Right renal cortex interstitium (tissue), 3 donors: ENCODE results near the gene MAGEE2. TPM values are rescaled to one million over a fixed set of nuclear protein-coding genes. Genes with fewer than 3 reads are reported as not detected.
A peak's percentile ranks its signal among the peaks of the same experiment; 100 is the strongest.
"Not testable (repeated sequence)": the region's sequence is repeated elsewhere in the genome, so short reads cannot be mapped to it uniquely, and the experiment has no call there.

Source experiments
- DNase-seq, 3 donors: peaks; one replicate each; pipeline ENCODE4 v3.0.0-alpha.2; 2013; ENCODE audit warnings: low read depth in 3 of 3, low spot score in 2 of 3
- polyA plus RNA-seq, 3 donors: library from polyadenylated mRNA; unstranded; fragments of 120-200 nt; gene quantifications; one replicate each; pipeline ENCODE4 v1.2.1, GENCODE V29; 2013; ENCODE audit not compliant: insufficient read length in 3 of 3

The MAGEE2 gene, protein sequence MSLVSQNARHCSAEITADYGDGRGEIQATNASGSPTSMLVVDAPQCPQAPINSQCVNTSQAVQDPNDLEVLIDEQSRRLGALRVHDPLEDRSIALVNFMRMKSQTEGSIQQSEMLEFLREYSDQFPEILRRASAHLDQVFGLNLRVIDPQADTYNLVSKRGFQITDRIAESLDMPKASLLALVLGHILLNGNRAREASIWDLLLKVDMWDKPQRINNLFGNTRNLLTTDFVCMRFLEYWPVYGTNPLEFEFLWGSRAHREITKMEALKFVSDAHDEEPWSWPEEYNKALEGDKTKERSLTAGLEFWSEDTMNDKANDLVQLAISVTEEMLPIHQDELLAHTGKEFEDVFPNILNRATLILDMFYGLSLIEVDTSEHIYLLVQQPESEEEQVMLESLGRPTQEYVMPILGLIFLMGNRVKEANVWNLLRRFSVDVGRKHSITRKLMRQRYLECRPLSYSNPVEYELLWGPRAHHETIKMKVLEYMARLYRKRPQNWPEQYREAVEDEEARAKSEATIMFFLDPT
- under 1 TPM; 0.47 to 0.72 (median 0.69) TPM for polyA plus RNA-seq

DNA sequence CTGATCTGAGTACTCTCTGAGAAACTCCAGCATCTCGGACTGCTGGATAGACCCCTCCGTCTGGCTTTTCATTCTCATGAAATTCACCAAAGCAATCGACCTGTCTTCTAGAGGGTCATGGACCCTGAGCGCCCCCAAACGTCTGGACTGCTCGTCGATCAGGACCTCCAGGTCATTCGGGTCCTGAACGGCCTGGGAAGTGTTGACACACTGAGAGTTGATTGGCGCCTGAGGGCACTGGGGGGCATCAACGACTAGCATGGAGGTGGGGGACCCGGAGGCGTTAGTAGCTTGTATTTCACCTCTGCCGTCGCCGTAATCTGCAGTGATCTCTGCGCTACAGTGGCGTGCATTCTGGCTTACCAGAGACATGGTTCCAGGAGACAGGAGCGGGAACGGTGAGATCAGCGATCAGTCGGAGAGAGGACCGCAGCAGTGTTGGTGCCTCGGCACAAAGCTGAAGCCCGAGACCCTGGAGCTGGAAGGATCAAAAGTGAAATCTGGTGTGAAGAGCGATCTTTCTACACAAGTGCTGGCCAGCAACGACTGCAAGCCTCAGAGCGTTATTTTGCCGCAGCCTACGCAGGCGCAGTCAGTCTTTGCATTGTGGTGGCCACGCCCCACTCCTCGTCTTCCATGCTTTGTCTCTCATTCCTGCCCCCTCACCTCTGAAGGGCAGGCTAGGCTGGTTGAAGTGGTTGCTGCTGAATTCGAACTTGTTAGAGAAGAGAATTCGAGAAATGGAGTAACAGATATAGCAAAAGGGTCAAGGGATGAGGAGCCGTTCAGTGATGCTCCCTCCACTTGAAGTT lies at the start of gene MAGEE2:
Gene MAGEE2, minus strand, starts transcription at position 575 of the 812 bp plus-strand sequence. Its CDS starts 203 bp downstream, at position 372.
- no peak for DNase-seq

DNA sequence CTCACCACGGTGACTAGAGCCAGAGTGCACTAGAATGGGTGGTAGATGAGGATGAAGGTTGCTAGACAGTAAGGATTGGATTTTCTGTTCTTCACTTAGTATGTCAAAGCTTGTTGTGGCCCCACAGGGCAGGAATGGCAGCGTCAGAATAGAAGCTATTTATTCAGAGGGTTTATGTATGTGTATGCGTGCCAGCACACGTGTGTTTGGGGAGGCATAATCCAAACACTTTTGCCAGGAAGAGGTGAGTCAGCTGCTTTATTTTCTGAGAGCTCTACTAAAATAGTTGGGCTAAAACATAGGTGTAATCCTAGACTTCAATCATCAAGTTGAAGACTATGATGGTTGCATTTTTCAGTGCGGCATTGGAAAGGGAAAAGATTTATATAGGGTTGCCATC lies 1.2 kb upstream of the MAGEE2 start:
- no peak for DNase-seq

DNA sequence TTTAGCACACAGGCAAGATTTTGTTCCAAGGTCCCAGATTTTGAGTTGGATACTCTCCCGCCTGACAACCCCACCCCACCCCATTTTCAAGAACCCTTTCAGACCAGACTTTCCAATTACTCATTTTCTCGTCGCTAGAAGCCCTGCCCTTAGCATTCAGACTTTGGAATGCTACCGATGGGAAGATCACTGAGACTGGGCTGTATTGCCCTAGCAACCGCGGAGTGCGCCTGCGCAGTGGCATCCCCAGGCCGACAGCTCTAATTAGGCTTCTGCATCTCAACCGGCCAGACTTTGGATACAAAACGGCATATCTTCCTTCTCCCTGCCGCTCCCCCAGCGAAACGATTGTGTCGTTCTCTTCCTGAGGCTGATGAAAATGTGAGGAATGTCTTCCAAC lies 3.4 kb downstream of the MAGEE2 start:
- no peak for DNase-seq

DNA sequence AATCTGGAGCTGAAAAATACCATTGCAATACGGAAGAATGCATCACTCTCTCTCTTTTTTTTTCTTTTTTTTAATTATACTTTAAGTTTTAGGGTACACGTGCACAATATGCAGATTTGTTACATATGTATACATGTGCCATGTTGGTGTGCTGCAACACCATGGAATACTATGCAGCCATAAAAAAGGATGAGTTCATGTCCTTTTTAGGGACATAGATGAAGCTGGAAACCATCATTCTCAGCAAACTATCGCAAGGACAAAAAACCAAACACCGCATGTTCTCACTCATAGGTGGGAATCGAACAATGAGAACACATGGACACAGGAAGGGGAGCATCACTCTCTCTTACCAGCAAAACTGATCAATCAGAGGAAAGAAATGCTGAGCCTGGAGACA lies 17.0 kb downstream of the MAGEE2 start:
- DNase-seq = not testable (repeated sequence)

DNA sequence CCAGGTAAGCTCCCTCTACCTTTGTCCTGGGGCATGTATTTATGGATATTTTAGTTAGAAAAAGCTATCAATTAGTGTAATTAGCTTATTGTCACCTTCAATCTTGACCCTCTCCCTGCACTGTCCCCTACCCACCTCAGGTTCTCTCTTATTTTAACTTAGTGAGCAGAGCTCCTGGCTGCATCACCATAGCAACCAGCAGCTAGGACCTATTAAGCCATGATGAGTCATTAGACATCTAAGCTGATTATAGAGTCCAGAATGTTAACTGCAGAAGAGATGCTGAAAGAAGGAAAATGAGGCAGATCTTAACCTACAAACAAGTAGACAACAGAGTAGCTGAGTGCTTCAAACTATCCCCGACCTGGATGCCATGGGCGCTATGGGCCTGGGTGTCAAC lies 36.6 kb downstream of the MAGEE2 start:
- DNase-seq = no peak

DNA sequence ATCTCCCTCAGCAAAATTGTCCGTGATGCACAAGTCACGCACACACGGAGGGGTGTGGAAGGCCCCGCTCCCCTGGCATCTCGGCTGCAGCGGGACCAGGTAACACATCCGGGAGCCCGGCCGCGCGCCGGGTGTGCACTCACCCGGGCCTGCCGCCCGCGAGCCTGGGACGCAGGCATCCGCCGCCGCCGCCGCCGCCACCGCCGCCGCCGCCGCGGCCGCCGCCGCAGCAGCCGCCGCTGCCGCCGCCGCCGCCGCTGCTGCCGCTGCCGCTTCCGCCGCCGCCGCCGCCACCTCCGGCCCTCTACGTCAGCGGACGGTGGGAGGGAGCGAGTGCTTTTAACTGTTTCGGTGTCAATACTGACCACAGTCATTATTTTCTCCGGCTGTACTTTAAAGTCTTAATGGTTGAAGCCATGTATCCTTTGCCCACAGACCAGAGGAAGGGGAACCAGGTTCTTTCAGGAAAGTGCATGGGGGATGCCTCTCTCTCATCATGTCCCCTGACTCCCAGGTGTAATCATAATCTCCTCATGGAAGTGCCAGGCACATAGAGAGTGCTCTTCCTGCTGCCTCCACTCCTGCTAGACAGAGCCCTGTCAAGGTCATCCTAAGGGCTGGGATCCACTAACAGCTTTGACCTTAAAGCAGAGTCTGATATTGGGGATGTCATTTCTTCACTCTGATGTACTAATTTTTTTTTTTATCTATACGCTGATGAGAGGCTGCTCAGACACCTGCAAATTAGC lies 38.0 kb downstream of the MAGEE2 start:
- DNase-seq = peak; percentile 1 to 15 (median 10)
